SK-N-SH (cell line): Measurements from ENCODE around the gene IQCK. TPM values are rescaled to one million over a fixed set of nuclear protein-coding genes. Genes with fewer than 3 reads are reported as not detected.

Source experiments
- CTCF ChIA-PET: fragments of 300-600, 350-600 bp; formaldehyde crosslinking; extraction: SDS; loops from one replicate; lab custom pipeline; 2021; lab: Yijun Ruan, JAX
- POLR2A ChIA-PET: fragments of 350-600 bp; sonication (Branson Sonifier 250); formaldehyde crosslinking; extraction: SDS; loops from one replicate; lab custom pipeline; 2020; ENCODE audit warnings: antibody characterized with exemption, inconsistent platforms; lab: Yijun Ruan, JAX
- DNase-seq: peaks from one replicate; pipeline ENCODE4 v3.0.0; 2012
- H2AFZ ChIP-seq: fragments of 200-600 bp; sonication (generic); 2 replicates; pipeline ENCODE4 v1.8.1; 2016; ENCODE audit warnings: antibody characterized with exemption, mild to moderate bottlenecking, low read depth
- H3F3A ChIP-seq: fragments of 200-600 bp; sonication (generic); replicated peaks from 2 replicates; pipeline ENCODE3; 2016; ENCODE audit warnings: antibody characterized with exemption, mild to moderate bottlenecking; ENCODE audit not compliant: insufficient read depth
- H3K27ac ChIP-seq, 2 experiments: fragments of 200-500 bp in 1 of 2; fragments of 200-600 bp in 1 of 2; sonication (Bioruptor generic) in 1 of 2; sonication (generic), shearing (Covaris generic) in 1 of 2; 2 replicates each; pipeline versions ENCODE4 v1.5.1 to v1.6.1; 2014 to 2016; ENCODE audit warnings: low read depth in 2 of 2, inconsistent platforms in 1 of 2, low read length in 1 of 2, mild to moderate bottlenecking in 1 of 2, mixed read lengths in 1 of 2
- H3K27me3 ChIP-seq: fragments of 200-600 bp; sonication (generic), shearing (Covaris generic); 2 replicates; pipeline ENCODE4 v1.6.1; 2016; ENCODE audit warnings: mixed run types; ENCODE audit not compliant: insufficient read depth
- H3K36me3 ChIP-seq, 2 experiments: fragments of 200-500 bp in 1 of 2; fragments of 200-600 bp in 1 of 2; sonication (Bioruptor generic) in 1 of 2; sonication (generic) in 1 of 2; replicated peaks in 1 of 2; 2 replicates each; pipeline versions ENCODE3 to v1.5.1; 2014 to 2016; ENCODE audit warnings: low read length in 1 of 2, mild to moderate bottlenecking in 1 of 2; ENCODE audit not compliant: insufficient read depth in 2 of 2, control insufficient read depth in 1 of 2
- H3K4me1 ChIP-seq, 2 experiments: fragments of 200-500 bp in 1 of 2; fragments of 200-600 bp in 1 of 2; sonication (Bioruptor generic) in 1 of 2; sonication (generic), shearing (Covaris generic) in 1 of 2; 2 replicates each; pipeline versions ENCODE4 v1.5.1 to v1.6.1; 2014 to 2016; ENCODE audit warnings: low read depth in 1 of 2, low read length in 1 of 2, mixed run types in 1 of 2; ENCODE audit not compliant: insufficient read depth in 2 of 2, control insufficient read depth in 1 of 2
- H3K4me2 ChIP-seq: fragments of 200-600 bp; sonication (generic), shearing (Covaris generic); 2 replicates; pipeline ENCODE4 v1.6.1; 2017; ENCODE audit warnings: mixed run types
- H3K4me3 ChIP-seq, 2 experiments: fragments of 200-500 bp in 1 of 2; fragments of 200-600 bp in 1 of 2; sonication (Bioruptor generic) in 1 of 2; sonication (generic), shearing (Covaris generic) in 1 of 2; 2 replicates each; pipeline versions ENCODE4 v1.5.1 to v1.8.1; 2014 to 2016; ENCODE audit warnings: low read depth in 2 of 2, inconsistent platforms in 1 of 2, low read length in 1 of 2, mild to moderate bottlenecking in 1 of 2, mixed read lengths in 1 of 2, moderate library complexity in 1 of 2
- H3K79me2 ChIP-seq: fragments of 200-600 bp; sonication (generic); 2 replicates; pipeline ENCODE4 v1.8.1; 2017; ENCODE audit warnings: mild to moderate bottlenecking; ENCODE audit not compliant: insufficient read depth
- H3K9ac ChIP-seq: fragments of 200-600 bp; sonication (generic); 2 replicates; pipeline ENCODE4 v1.6.1; 2017; ENCODE audit warnings: mixed run types
- H3K9me2 ChIP-seq: fragments of 200-600 bp; sonication (generic); 2 replicates; pipeline ENCODE4 v1.6.1; 2017; ENCODE audit warnings: mixed run types
- H3K9me3 ChIP-seq: fragments of 200-600 bp; sonication (generic); 2 replicates; pipeline ENCODE4 v1.6.1; 2017; ENCODE audit warnings: mixed run types, mild to moderate bottlenecking, moderate library complexity
- H4K20me1 ChIP-seq: fragments of 200-600 bp; sonication (generic); 2 replicates; pipeline ENCODE4 v1.6.1; 2017; ENCODE audit warnings: mild to moderate bottlenecking, mixed run types; ENCODE audit not compliant: insufficient read depth
- ELF1 ChIP-seq: IDR thresholded peaks from 2 replicates; pipeline ENCODE4 v1.4.0; 2012
- EP300 ChIP-seq, 2 experiments: IDR thresholded peaks; 2 replicates each; pipeline versions ENCODE4 v1.4.0 to v1.6.1; 2012; ENCODE audit warnings: borderline replicate concordance in 1 of 2, low read depth in 1 of 2, low read length in 1 of 2
- FOSL2 ChIP-seq: IDR thresholded peaks from 2 replicates; pipeline ENCODE4 v1.4.0; 2012; ENCODE audit warnings: low read depth, mild to moderate bottlenecking, moderate library complexity, borderline replicate concordance
- JUND ChIP-seq: IDR thresholded peaks from 2 replicates; pipeline ENCODE4 v1.4.0; 2012
- MXI1 ChIP-seq: IDR thresholded peaks from 2 replicates; pipeline ENCODE4 v1.6.1; 2012; ENCODE audit warnings: mild to moderate bottlenecking, low read depth, low read length, improper control_type of control experiment
- NRF1 ChIP-seq: IDR thresholded peaks from 2 replicates; pipeline ENCODE4 v1.6.1; 2012; ENCODE audit warnings: low read depth, mild to moderate bottlenecking, low read length
- PBX3 ChIP-seq: IDR thresholded peaks from 2 replicates; pipeline ENCODE4; 2012
- POLR2AphosphoS5 ChIP-seq: IDR thresholded peaks from 2 replicates; pipeline ENCODE4 v1.6.1; 2012; ENCODE audit warnings: low read depth, low read length
- TCF12 ChIP-seq: IDR thresholded peaks from 2 replicates; pipeline ENCODE4 v1.4.0; 2012
- USF2 ChIP-seq: fragments of 150-350 bp; IDR thresholded peaks from 2 replicates; pipeline ENCODE4 v1.6.1; 2017; ENCODE audit warnings: antibody characterized with exemption, low read length, low read depth, borderline replicate concordance
- WGBS: methylation state at CpG from one replicate; pipeline ENCODE4 v1.1.6; 2017; ENCODE audit warnings: low lambda C conversion rate; 5-methylcytosine and 5-hydroxymethylcytosine counted together
- polyA plus RNA-seq, 3 experiments: library from polyadenylated mRNA; depleted of rRNA; stranded (reverse); fragments of >200 nt; gene quantifications; 2 replicates each; pipeline ENCODE4 v1.2.3, GENCODE V29; 2012
- TF ChIP-seq, protein P1 (sequence below): IDR thresholded peaks from 2 replicates; pipeline ENCODE4 v1.4.0; 2012; ENCODE audit warnings: low read depth

Gene IQCK
- polyA plus RNA-seq, 1 of the 3 experiments (the other 2 are of a cell fraction), result 7.3 TPM

- peak overlapping the region; percentile 50 to 83; a peak in 3 of 4 replicates for H3K27ac ChIP-seq
Measured at GRCh38 chr16:19701091-19701490, 17.0 kb upstream of the IQCK start.

DNA sequence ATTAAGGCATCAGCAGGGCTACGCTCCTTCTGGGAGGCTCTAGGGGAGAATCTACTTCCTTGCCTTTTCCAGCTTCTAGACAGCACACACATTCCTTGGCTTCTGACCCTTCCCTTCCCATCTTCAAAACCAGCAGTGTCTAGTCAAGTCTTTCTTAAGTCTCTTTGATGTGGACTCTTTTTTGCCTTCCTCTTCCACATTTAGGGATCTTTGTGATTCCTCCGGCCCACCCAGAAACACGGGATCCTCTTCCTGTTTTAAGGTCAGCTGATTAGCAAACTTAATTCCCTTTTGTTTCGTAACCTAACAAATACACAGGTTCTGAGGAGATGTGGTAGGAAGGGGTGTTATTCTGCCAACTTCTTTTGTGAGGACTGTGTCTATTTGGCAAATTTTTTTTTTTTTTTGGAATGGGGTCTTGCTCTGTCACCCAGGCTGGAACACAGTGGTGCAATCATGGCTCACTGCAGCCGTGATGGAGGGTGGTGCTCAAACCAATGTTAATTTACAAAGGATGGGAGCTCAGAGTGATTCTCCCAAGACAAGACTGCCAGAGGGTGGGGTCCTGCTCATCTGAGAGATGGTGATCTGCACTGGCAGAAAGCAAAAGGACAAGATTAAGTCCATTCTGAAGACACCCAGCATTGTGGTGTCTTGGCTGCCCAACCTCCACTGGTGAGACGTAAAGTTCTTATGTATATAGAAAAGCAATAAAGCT, 14.7 kb upstream of the IQCK start:
- no peak for TF ChIP-seq NRF1
- H3K27ac ChIP-seq, result no peak overlapping the region
- H3F3A ChIP-seq, result peaks cover 29% of the 10 kb centered on the region
- DNase-seq, result no peak
- no peaks in the 10 kb centered on the region for H3K9me2 ChIP-seq
- CTCF ChIA-PET, result interaction anchor here (1.3 kb wide), 1 partner anchor 11 kb away, joined by 3 read pairs; no protein-coding TSS in a partner anchor
- peaks cover 5 to 18% of the 10 kb centered on the region in 2 experiments for H3K4me1 ChIP-seq
- peaks cover 24% of the 10 kb centered on the region for H4K20me1 ChIP-seq
- H3K4me3 ChIP-seq, result no peak overlapping the region
- H3K79me2 ChIP-seq, result peaks cover 17% of the 10 kb centered on the region; the same call in 1 of the 2 replicates
- H3K9ac ChIP-seq, result no peak overlapping the region
- H3K36me3 ChIP-seq, result peaks cover 47 to 54% of the 10 kb centered on the region in 2 experiments
- H2AFZ ChIP-seq, result no peak overlapping the region
- H3K4me2 ChIP-seq, result no peak overlapping the region
- WGBS, result 97% methylated on average over 6 of the region's 6 CpGs
- no peaks in the 10 kb centered on the region for H3K9me3 ChIP-seq
- POLR2A ChIA-PET, result no interaction called here
- no peaks in the 10 kb centered on the region for H3K27me3 ChIP-seq

More at GRCh38 chr16:19701091-19701490, 17.0 kb upstream of the IQCK start:
- Histone ChIP-seq H3K27me3 (no peaks in the 10 kb centered on the region), H3K4me1 (peaks cover 14 to 22% of the 10 kb centered on the region in 2 experiments), H4K20me1 (peaks cover 23% of the 10 kb centered on the region), H2AFZ (no peak overlapping the region), H3K36me3 (peaks cover 45 to 50% of the 10 kb centered on the region in 2 experiments), H3F3A (peaks cover 27% of the 10 kb centered on the region), H3K9me3 (no peaks in the 10 kb centered on the region), H3K9ac (peak overlapping the region; percentile 23; the same call in 1 of the 2 replicates), H3K9me2 (no peaks in the 10 kb centered on the region), H3K4me3 (no peak overlapping the region), H3K79me2 (peaks cover 15% of the 10 kb centered on the region; the same call in 1 of the 2 replicates), H3K4me2 (peak overlapping the region; percentile 42; the same call in 1 of the 2 replicates)
- no peak for DNase-seq
- 47% methylated on average over 3 of the region's 3 CpGs for WGBS
- ChIA-PET CTCF (no interaction called here), POLR2A (no interaction called here)
- TF ChIP-seq EP300 (IDR thresholded peaks at IDR 0.05; ENCODE audit: borderline replicate concordance in 1 of 2, low read depth in 1 of 2, low read length in 1 of 2) (peak; percentile 33 to 57; a peak in 2 of 4 replicates), MXI1 (no peak), ELF1 (no peak), POLR2AphosphoS5 (peak; percentile 45), TCF12 (peak; percentile 84), PBX3 (peak; percentile 93; the same call in 1 of the 2 replicates), FOSL2 (peak; percentile 76; the same call in 1 of the 2 replicates), USF2 (no peak), JUND (peak; percentile 76)
- TF ChIP-seq, protein P1, sequence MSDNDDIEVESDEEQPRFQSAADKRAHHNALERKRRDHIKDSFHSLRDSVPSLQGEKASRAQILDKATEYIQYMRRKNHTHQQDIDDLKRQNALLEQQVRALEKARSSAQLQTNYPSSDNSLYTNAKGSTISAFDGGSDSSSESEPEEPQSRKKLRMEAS, result peak; percentile 25; the same call in 1 of the 2 replicates
